ENCODE data around the gene CWC27. TPM values are rescaled to one million over a fixed set of nuclear protein-coding genes. Genes with fewer than 3 reads are reported as not detected.
A peak's percentile ranks its signal among the peaks of the same experiment; 100 is the strongest.

CWC27 gene
- total RNA-seq, 4 donors from 2014 or later: 8.8 to 38.1 (median 17.6) TPM

DNA sequence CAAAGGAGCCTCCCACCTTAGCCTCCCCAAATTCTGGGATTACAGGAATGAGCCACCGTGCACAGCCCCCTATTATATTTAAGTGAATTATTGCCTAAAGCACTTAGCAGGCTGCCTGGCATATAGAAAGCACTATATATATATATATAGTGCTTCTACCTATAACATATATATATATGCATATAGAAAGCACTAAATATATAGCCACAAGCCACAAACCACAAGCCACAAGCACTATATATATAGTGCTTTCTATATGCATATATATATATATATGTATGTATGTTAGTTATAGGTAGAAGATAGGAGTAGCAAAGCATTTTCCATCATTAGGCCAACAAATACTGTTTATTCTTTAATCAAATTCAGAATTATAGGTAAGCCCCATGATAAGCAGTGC lies 185.8 kb downstream of the CWC27 start:
- WGBS, 2 donors: 95 to 100% methylated on average over 1 of the region's 1 CpG

DNA sequence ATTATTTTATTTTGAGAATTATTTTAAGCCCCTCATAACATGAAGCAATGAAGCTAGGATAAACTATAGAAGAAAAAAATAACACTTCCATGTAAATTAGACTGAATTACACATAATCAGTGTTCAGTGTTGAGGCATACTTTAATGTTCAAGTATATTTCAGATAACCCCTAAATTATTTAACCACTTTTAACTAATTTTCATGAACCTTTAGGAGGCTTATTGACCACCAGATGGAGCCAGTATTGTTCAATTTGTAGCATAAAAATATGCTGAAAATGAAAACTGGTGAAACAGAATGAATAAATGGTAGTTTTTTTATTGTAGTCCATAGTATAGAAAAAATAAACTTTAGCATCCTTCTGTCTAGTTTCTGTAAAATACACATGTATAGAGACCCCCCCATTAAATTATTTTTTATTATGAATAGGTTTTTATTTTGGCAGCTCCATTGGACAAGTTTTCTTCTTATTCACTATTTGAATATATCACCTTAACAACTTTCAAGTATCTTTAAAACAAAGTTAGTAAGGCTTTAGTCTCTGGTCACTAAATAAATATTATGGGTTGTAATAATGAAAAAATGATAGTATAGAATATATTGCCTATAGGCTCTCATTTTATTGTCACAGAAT lies 190.1 kb downstream of the CWC27 start:
- Histone ChIP-seq H3K27ac (no peak overlapping the region), H3K4me1 (no peaks in the 10 kb centered on the region), H3K9me3 (peaks cover 0 to 17% (median 3%) of the 10 kb centered on the region in 4 donors), H3K36me3 (peaks cover 0 to 10% (median 0%) of the 10 kb centered on the region in 3 donors), H3K27me3 (no peaks in the 10 kb centered on the region), H3K4me3 (no peak overlapping the region)
- TF ChIP-seq POLR2A (IDR thresholded peaks at IDR 0.05) (no peak), EP300 (IDR thresholded peaks at IDR 0.05) (no peak)
- TF ChIP-seq, protein P1, sequence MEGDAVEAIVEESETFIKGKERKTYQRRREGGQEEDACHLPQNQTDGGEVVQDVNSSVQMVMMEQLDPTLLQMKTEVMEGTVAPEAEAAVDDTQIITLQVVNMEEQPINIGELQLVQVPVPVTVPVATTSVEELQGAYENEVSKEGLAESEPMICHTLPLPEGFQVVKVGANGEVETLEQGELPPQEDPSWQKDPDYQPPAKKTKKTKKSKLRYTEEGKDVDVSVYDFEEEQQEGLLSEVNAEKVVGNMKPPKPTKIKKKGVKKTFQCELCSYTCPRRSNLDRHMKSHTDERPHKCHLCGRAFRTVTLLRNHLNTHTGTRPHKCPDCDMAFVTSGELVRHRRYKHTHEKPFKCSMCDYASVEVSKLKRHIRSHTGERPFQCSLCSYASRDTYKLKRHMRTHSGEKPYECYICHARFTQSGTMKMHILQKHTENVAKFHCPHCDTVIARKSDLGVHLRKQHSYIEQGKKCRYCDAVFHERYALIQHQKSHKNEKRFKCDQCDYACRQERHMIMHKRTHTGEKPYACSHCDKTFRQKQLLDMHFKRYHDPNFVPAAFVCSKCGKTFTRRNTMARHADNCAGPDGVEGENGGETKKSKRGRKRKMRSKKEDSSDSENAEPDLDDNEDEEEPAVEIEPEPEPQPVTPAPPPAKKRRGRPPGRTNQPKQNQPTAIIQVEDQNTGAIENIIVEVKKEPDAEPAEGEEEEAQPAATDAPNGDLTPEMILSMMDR (IDR thresholded peaks at IDR 0.05): peak; percentile 28 to 59 (median 42)
- DNase-seq (ENCODE audit: low spot score in 2 of 2): peak in 1 of 2 donors; percentile 7

More for the DNA sequence above, 185.8 kb downstream of the CWC27 start:
- H3K4me3 ChIP-seq: no peak overlapping the region
- H3K27ac ChIP-seq: no peak overlapping the region
- DNase-seq (ENCODE audit: low spot score in 2 of 2): no peak
- no peaks in the 10 kb centered on the region for H3K27me3 ChIP-seq
- H3K9me3 ChIP-seq: no peaks in the 10 kb centered on the region
- no peaks in the 10 kb centered on the region for H3K4me1 ChIP-seq
- TF ChIP-seq, protein P1 (IDR thresholded peaks at IDR 0.05): no peak
- TF ChIP-seq POLR2A (IDR thresholded peaks at IDR 0.05): no peak
- no peaks in the 10 kb centered on the region for H3K36me3 ChIP-seq

DNA sequence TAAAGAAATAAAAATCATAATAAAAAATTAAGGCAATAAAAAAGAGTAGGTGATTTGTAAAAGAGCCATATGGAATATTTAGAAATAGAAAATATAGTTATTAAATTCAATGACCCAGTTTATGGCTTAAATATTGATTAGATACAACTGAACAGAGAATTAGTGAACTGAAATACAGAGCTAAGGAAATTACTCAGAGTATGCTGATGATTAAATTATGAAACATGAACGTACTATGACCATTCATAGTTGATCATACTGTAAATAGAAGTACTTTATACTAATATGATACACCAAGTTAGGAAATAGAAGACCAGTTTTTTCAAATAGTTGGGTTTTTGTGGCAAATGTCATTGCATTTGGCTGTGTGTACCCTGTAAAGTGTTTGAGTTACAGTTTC lies 194.5 kb downstream of the CWC27 start:
- Histone ChIP-seq H3K27me3 (no peaks in the 10 kb centered on the region), H3K4me3 (no peak overlapping the region), H3K4me1 (no peaks in the 10 kb centered on the region), H3K27ac (no peak overlapping the region), H3K9me3 (peaks cover 0 to 22% (median 4%) of the 10 kb centered on the region in 4 donors), H3K36me3 (peaks cover 0 to 10% (median 0%) of the 10 kb centered on the region in 3 donors)
- TF ChIP-seq, protein P1 (IDR thresholded peaks at IDR 0.05): no peak
- TF ChIP-seq EP300 (IDR thresholded peaks at IDR 0.05): no peak
- no peak for TF ChIP-seq POLR2A (IDR thresholded peaks at IDR 0.05)
- WGBS, 2 donors: 95% methylated on average over 1 of the region's 1 CpG
- no peak for DNase-seq (ENCODE audit: low spot score in 2 of 2)

DNA sequence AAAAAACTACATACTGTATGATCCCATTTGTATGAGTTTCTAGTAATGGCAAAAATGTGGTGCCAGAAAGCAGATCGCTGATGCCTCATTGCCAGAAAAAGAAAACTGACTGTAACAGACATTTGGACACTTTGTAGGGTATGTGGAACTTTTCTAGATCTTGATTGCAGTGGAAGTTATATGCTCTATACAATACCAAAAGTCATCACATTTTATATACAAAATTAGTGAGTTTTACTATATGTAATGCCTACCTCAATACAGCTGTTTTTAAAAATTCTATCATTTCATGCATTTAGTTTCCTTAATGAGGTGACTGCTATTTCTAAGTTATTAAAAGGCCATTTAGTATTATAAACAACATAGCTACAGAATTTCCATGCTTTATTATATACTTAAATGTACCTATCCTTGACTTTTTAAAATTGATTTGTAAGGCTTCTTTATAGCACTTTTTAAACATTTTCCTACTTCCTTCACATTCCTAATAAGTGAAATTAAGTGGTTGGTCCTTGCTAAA lies 199.9 kb downstream of the CWC27 start:
- peaks cover 0 to 22% (median 0%) of the 10 kb centered on the region in 3 donors for H3K36me3 ChIP-seq
- 94 to 95% methylated on average over 1 of the region's 1 CpG for WGBS, 2 donors

DNA sequence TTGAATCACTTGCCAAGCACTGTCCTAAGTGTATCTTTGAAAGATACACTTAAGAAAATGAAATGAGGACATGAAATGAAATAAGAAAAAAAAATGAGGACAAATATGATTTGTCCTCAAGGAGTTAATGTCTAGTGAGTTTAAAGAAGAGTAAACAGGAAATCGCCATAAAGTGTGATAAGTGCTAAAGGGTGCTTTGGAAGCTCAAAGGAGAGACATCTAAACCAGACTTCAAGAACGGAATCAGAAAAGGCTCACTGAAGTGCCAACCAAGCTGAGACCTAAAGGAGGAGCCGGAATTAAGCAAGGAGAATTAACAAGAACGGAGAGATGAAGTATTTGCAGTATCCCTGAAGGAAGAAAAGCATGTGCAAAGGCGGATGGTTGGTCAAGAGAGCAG lies 200.8 kb downstream of the CWC27 start:
- 70 to 73% methylated on average over 5 of the region's 5 CpGs for WGBS, 2 donors

More for the DNA sequence above, 199.9 kb downstream of the CWC27 start:
- Histone ChIP-seq H3K4me3 (no peak overlapping the region), H3K4me1 (no peaks in the 10 kb centered on the region), H3K27me3 (no peaks in the 10 kb centered on the region), H3K9me3 (peaks cover 0 to 8% (median 2%) of the 10 kb centered on the region in 4 donors), H3K27ac (no peak overlapping the region)
- no peak for DNase-seq (ENCODE audit: low spot score in 2 of 2)
- TF ChIP-seq, protein P1 (IDR thresholded peaks at IDR 0.05): no peak
- TF ChIP-seq EP300 (IDR thresholded peaks at IDR 0.05): no peak

More for the DNA sequence above, 200.8 kb downstream of the CWC27 start:
- no peak overlapping the region for H3K27ac ChIP-seq
- no peaks in the 10 kb centered on the region for H3K27me3 ChIP-seq
- H3K9me3 ChIP-seq: no peaks in the 10 kb centered on the region
- H3K4me1 ChIP-seq: no peaks in the 10 kb centered on the region
- no peak overlapping the region for H3K4me3 ChIP-seq
- TF ChIP-seq EP300 (IDR thresholded peaks at IDR 0.05) (no peak), POLR2A (IDR thresholded peaks at IDR 0.05) (no peak)
- TF ChIP-seq, protein P1 (IDR thresholded peaks at IDR 0.05): no peak
- peaks cover 0 to 31% (median 0%) of the 10 kb centered on the region in 3 donors for H3K36me3 ChIP-seq
- DNase-seq (ENCODE audit: low spot score in 2 of 2): no peak
